Activated T-helper 1 cell treated with Interleukin-2 at 50 U/mL for 16 hours (primary cell): Measurements from ENCODE around the gene PSMG4.

ENCODE experiments used
- DNase-seq: peaks from one replicate; pipeline ENCODE4 v3.0.0-alpha.2; 2020; ENCODE audit warnings: low read depth

Gene PSMG4

DNA sequence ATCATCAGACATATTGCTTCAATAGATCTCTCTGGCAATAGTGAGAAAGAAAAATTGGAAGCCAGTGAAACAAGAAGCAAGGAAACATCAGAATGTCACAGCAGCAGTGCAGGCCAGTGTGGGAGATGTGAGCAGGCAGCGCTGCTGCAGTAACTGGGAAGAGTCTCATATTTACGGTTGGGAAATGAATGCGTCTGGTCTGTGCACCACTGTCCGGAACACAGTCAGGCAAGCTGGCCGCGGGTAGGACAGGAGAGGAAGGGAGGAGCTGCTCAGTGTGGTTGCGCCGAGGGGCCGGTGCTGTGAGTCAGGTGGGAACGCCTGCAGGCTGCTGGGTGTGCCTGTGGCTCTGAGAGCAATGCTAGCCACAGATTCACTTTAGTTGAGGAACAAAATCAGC, 6.4 kb upstream of the PSMG4 start:
- no peak for DNase-seq

DNA sequence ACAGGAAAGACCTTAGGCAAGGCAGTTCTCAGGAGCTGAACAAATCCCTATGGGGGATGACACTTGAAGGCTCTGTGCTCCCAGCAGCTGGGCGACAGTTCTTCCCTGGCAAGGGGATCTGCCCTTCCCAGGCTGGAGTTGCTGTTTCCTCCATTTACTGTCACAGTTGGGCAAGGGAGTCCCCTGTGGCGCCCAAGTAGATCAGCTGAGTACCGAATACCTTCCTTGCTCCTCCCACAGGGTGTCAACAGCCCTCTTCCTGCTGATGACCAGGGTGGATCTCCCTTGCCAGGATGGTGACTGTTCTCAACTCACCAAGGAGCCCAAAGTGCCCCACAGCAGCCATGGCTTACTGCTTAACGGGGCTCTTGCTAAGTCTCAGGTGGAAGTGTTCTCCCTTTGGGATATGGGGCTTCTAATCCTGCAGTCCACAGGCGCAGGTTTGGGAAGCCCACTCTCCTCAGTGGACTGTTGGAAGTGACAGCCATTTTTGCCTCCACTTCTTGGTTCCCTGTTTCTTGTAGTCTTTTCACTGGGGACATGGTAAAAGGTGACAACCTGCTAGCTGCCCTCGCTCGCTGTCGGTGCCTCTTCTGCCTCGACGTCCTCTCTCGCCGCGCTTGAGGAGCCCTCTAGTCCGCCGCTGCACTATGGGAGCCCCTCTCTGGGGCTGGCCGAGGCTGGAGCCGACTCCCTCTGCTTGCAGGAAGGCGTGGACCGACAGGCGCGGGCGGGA, 5.7 kb upstream of the PSMG4 start:
- no peak for DNase-seq

DNA sequence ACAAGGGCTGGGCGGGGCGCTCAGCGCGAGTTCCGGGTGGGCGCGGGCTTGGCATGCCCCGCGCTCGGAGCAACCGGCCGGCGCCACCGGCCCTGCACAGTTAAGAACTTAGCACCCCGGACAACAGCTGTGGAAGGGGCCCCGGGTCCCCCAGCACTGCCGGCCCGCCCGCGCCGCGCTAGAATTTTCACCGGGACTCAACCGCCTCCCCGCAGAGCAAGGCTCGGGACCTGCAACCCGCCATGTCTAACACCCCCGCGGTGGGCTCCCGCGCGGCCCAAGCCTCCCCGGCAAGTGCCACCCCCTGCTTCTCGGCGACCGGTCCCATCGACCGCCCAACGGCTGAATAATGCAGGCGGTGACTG, 5.2 kb upstream of the PSMG4 start:
- no peak for DNase-seq

DNA sequence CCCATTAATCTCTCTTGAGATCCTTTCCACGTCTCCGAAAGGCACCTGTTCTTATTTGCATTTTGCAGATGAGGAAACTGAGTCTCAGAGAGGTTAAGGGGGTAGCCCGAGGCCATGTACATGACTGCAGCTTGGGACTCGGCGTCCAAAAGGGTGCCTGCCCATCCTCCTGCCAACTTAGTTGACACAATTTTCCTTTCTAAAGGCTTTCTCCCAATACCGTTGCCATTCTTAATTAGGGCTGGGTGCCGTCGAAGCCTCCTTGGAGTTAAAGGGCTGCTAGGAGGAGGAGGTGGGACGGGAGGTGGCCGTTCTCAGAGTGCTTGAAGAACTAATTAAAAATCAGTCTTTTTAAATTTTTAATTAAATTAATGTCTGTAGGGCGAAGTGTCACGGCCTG, 546 bp upstream of the PSMG4 start:
- no peak for DNase-seq

DNA sequence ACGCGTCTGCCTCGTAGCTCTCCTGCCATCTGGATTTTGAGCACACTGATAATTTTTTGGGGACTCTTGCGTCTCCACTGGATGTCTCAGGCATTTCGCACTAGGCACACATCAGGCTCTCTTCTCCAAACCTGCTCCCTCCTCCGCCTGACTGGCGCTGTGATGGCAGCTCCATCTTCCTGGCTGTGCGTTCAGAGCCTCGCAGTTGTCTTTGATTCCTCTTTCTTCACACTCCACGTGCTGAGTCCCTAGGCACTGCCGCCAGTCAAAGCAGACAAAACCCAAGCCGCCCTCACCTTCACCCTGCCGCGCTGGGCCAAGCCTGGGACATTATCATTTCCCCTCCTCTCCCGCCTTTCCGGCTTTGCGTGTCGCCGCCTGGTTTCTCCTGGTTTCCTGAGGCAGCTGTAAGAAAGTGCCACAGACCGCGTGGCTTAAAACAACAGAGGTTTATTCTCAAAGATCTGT, 778 bp downstream of the PSMG4 start:
- DNase-seq: no peak

DNA sequence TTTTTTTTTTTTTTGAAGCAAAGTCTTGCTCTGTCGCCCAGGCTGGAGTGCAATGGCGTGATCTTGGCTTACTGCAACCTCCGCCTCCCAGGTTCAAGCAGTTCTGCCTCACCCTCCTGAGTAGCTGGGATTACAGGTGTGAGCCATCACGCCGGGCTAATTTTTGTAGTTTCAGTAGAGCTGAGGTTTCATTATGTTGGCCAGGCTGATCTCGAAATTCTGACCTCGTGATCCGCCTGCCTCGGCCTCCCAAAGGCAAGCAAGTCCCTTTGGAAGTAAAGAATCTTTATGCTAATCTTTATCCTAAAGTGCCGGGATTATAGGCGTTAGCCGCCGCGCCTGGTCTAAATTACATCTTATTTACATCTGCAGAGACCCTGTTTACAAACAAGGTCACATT, 1.5 kb downstream of the PSMG4 start:
- DNase-seq: no peak

DNA sequence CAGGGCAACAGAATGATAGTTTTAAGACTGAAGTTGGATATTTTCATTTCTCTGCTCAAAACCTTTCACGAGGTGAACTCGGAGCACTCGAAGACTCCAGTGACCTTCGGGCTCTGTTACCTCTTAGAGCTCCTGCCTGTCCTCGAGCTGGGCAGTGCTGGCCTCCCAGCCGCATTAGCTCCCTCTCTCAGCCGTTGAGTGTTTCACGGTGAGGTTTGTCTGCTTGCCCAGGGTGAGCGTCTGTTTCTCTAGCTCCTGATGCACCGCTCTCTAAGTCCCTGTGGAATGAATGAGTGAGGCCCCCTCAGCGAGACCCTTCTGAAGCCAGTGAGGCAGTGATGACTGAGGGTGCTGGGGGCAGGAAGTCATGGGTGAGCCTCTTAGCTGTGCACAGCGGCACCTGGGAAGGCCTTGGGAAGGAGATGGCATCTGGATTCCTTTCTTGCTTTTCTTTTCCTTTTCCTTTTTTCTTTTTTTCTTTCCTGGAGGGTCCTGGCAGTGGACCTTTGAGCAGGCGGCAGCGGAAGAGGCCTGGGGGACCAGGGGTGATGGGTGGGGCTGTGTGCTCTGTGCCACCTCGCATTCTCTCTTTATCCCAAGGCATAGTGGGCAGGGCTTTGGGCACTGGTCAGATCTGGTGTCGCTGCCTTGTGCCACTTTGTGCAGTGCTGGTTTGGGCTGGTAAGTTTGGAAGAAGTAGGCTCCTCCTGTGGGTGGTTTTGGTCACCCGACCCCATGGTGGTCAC, 2.2 kb downstream of the PSMG4 start:
- no peak for DNase-seq

DNA sequence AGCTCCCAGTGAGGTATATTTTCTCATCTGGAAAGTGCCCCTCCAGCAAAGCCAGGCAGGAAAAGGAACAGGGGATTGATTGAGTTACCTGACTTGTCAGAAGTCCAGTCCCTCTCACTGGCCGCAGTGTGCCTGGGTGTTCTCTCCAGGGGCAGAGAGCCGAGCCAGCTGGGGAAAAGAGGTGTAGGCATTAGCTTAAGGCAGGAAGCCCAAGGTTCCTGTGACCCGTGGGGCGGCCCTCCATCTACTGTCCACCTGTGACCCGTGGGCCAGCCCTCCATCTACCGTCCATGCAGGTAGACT, 2.7 kb downstream of the PSMG4 start:
- no peak for DNase-seq

DNA sequence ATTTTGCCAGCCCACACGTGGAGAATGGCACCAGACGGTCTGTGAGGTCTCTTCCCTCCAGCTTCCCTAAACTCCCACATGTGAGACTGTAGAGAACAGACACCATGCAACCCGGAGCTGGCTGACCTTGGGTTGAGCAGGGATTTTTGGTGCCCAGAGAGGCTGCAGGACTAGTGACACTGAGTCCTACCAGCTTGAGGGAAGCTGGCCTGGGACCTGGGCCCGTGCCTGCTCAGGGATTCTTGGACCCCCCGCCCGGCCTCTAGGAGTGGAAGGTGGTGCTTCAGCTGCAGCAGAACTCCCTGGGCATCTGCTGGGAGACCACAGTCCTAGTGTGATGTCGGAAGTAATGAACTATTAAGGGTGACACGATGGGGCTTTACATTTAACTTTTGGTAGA, 3.2 kb downstream of the PSMG4 start:
- DNase-seq: no peak

DNA sequence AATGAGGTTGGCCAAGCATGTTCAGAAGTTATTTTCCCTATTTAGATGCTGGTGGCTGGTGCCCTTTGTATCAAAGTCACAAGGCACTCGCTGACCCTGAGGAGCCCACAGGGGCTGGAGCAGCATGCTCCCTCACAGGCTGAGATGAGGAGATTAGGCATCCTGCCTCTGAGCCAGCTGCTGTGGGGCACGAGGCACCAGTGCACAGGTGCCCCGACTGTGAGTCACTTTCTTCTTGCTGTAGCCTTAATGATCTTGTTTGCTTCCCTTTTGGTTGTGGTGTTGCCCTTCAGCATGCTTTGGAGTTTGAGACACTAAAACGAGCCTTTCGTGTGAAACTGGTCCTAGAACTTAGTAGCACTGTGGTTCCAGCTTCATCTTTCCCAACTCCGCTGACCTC, 4.3 kb downstream of the PSMG4 start:
- DNase-seq: no peak

DNA sequence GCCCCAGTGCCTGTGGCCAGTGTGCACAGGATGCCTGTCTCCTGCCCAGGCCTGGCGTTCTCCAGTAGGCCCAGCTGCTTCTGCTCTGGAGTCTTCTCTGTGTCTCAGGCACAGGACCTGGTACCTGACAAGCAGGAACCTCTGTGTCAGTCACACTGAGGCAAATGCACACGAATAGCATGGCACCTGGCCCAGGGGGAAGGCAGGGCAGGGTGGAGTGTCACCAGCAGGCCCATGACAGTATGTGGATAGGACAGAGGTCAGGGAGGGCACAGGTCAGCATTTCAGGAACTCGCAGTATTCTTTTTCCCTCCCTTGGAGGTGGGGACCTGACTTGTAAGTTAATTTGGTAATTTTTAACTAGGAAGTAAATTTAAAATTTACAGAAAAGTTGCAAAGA, 5.6 kb downstream of the PSMG4 start:
- no peak for DNase-seq

DNA sequence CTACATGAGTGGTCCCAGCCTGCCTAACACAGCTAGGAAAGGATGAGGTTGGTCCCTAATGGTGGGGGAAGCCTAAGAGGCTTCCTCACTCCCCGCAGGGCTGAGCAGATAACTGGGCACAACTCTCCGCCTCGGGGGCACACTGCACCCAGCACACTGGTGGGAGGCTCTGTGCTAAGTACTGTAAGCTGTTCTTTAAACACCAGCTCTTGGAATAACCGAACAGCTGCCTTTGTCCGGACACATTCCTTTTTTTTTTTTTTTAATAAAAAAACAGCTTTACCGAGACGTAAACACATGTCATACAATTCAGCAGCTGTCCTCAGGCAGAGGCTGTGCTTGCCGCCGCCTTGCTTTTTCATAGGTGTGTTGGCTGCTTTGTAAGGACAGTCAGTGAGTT, 6.9 kb downstream of the PSMG4 start:
- DNase-seq: no peak

DNA sequence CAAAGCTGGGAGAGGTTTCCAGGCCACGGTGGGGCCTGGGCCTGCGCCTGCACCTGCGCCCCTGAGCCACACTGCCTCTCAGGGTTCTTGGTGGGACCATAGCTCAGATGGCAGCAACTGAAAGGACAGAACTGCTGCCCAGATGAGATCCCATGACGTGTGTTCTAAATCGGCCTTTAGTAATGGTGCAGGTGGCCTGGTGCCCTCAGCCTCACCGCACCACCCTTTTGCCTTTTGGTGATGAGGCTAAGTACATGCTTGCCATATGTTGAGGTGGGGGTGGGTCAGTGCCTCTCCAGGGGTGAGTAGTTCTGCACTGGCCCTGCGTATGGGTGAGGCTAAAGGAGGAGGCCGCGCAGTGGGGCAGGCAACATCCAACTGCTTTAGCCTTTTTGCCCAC, 7.4 kb downstream of the PSMG4 start:
- DNase-seq: no peak

DNA sequence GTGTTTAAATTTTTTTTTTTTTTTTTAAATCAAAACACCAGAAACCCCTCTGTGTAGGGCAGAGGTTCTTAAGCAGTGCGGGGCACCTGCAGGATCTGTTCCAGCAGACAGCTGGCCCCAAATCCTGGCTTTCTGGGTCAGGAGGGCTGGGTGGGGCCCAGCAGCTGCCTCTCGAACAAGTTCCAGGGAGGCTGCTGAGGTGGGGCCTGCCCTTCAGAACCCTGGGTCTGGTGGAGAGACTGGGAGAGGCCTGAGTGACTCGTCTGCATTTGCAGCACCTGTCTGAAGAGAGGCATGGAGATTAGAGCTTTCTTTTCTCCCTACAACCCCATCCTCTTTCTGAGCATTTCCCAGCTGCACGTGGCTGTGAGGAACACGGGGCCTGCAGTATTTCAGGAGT, 8.4 kb downstream of the PSMG4 start:
- DNase-seq: no peak

DNA sequence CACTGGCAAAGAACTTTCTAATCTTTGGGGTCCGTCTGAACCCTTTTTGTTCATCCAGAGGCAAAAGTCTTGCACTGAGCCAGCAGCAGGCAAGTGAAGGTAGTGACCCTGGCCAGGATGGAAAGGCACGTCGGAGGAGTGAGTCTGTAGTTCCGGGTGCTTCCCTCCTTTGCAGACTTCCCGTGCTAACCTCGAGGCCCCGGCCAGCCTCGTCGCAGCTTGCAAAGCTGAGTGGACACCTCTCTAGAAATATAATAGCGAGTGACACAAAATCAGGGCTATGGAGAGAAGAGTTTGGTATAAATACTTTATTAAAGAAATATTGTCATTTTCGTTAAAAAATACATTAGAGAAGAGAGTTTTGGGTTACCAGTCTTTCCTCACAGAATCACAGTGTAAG, 9.9 kb downstream of the PSMG4 start:
- DNase-seq: no peak

DNA sequence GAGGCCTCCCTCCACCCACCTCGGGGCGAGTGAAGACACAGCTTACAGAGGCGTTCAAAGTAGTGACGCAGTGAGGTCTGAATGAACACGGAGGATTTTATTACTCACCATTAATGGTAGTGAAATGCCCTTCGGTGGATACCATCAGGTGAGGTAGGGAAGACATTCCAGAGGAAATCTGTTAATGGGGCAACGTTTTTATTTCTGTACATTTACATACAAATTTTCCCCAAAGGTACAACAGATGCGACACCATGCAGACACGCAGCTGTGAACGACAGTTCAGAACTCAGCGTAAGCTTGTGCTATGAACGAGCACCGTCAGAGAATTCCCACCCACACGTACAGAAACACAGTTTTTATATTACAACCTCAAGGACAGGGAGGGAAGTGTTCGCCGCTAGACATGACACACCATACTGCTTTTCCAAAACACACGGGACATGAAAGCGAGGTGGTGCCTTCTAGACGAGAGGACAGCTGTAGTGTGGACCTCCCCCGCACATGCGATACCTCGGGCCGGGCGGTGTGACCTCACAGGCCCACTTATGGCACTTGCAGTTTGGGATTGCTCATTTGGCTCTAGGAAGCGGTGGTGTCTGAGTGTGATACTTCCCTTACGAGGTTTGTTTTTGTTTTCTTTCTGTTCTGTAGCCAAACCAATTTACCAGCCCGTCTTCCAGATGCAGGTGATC, 10.7 kb downstream of the PSMG4 start:
- no peak for DNase-seq

DNA sequence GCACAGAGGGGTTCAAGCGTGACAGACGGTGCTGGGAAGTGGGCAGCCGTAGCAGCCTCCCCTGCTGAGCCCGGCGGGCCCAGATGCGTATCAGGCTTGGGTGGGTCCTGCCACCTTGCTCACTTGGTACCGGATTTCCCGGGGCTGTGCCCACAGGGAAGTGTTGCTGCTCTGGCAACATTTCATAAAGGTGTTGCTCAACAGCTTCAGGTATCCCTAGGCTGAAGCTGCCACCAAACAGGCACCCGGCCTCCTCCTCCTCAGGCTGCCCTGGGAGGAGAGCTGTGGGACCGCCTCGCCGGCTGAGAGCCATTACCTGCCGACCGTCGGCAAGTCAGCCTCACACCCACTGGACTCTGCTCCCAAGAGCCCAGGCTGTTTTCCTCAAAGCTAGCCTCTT, 11.5 kb downstream of the PSMG4 start:
- DNase-seq: no peak

DNA sequence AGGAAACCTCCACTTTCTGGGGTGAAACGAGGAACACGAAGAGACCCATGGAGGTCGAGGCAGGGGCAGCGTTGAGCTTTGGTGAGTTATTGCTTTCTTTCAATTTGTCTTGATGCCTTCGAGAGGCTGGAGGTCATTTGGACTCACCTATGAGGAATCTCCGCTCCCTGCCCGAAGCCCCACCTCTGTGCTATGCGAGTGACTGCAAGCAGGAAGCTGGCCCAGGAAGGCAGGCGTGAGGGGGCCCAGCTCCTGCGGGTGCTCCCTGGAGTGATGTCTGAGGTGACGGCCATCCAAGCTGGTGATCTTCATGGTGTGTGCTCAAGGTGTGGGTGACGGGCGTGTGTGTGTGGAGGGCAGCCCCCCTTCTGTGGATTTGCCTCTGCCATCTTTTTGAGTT, 13.0 kb downstream of the PSMG4 start:
- DNase-seq: no peak

DNA sequence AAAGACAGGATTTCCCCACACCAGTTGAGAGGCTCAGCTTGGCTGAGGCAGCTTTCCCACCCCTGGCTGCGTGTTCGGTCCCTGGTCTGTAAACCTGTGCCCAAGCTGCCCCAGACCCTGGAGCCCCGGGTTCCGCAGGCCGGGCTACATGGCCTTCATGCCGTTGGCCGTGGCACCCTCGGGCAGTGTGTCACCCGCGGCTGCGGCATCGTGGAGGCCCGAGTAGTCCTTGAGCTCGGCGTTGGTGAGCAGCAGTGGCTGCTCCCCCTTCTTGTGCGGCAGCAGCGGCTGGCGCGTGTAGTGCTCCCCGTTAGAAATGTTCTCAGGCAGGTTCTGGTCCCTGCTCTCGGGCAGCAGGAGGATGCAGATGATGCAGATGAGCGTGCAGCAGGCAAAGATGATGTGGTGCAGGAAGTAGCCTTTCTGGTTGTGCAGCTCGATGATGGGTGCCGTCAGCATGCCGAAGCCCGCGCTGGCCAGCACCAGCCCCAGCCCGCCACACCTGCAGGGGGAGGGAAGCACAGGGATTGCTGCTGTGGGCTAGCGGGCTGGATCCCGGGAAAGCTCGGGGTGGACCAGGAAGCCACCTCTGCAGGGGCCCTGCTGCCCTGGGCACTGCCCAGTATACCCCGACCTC, 14.3 kb downstream of the PSMG4 start:
- no peak for DNase-seq

DNA sequence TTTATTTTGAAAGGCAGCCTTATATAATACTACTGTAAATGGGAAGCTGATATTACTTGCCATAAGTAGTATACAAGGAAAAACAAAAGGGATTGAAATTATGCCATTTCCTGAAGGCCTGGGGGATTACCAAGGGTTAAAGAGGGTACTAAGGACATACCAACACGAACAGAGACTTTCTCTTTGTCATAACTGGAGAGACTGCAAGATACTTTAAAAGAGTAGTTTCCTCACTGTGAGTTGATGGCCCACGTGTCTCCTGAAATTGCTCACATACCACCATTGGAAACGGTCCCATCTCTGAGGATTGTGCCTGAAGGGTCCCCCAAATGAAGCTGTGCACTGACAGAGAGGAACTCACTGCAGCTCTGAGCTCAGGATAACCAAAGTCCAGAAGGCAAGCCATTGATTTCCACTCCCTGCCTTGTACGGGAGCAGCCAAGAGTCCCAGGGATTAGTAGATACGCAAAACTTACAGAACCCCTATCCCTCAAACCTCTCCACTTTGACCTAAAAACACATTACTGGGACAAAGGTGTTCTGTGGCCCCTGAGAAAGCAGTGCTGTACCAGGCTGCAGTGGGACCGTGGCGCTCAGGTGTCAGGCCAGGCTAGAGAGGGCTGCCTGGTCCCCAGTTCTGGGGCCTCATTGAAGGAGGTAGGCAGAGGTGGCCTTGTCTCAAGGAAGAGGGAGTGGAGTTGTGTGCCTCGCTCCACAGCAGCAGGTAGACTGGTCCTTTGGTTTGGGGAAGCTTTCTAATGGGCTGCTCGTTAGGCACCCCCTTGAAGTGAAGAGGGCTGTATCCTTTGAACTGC, 15.2 kb downstream of the PSMG4 start:
- no peak for DNase-seq

DNA sequence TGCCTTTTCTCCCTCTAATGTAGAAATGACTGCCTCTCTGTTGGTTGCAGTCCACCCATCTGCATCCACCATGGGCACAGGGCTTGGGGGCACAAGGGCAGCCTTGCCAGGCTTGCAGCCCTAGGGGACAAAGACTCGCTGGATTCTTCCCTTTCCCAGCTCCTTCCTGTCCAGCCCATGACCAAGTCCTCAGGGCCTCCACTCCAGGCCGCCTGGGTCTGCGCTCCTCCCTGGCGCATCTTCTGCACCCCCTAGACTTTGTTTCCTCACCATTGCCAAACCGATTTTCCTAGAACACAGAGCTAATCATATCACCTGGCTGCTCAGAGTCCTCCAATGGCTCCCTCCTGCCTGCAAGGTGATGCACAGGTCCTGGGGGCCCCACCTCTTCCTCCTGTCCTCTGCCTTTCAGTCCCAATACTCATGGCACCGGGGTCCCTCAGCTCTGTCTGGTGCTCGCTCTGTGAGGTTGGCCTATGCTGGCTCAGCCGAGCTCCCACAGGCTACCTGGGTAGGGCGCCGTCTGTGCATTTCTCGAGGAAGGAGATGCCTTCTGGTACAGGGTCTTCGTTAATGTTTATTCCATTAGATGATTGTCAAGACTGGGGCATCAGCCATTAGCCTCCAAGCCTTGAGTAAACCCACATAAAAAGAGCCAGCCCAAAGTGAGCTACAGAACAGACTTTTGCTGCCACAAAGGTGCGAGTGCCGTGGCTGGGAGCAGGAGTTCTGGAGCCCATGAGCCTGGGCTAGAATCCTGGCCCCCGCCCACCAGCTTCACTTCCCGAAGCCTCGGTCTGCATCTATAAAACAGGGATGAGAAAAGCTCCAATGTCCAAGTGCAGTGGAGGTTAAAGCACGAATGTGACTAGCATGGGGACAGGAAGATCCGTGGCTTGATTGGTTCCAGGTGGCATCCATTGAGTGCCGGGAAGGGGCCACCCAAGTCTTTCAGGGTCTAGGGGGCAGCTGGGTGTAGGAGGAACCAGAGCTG, 17.7 kb downstream of the PSMG4 start:
- DNase-seq: no peak
